ENCODE data around the gene EHD4.

EHD4 gene

DNA sequence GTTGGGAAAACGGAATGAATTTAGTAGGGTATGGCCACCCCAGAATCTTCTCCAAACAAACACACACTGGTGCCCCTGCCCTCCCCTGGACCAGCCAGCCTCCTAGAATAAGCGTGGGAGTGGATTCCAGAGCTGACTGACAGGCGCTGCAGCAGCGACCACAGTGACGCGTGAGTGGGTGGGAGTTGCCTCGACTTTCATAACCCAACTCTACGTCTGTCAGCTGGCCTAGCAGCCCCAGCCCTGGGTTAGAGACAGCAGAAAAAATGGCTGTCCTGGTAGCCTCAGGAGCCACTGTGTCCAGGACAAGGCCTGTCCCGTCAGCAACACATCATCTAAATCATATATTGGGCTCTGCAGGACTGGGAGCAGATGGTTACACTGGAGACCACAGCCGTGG lies 123.7 kb downstream of the EHD4 start:
- DNase-seq (ENCODE audit: low read depth), result no peak
- TF ChIP-seq, protein P1, sequence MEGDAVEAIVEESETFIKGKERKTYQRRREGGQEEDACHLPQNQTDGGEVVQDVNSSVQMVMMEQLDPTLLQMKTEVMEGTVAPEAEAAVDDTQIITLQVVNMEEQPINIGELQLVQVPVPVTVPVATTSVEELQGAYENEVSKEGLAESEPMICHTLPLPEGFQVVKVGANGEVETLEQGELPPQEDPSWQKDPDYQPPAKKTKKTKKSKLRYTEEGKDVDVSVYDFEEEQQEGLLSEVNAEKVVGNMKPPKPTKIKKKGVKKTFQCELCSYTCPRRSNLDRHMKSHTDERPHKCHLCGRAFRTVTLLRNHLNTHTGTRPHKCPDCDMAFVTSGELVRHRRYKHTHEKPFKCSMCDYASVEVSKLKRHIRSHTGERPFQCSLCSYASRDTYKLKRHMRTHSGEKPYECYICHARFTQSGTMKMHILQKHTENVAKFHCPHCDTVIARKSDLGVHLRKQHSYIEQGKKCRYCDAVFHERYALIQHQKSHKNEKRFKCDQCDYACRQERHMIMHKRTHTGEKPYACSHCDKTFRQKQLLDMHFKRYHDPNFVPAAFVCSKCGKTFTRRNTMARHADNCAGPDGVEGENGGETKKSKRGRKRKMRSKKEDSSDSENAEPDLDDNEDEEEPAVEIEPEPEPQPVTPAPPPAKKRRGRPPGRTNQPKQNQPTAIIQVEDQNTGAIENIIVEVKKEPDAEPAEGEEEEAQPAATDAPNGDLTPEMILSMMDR (IDR thresholded peaks at IDR 0.05; ENCODE audit: insufficient read depth, low read depth, low read length, missing control alignments), result no peak
- no peak overlapping the region for H3K4me3 ChIP-seq (ENCODE audit: low read length)

- TF ChIP-seq, protein P1 (IDR thresholded peaks at IDR 0.05; ENCODE audit: insufficient read depth, low read depth, low read length, missing control alignments), result no peak
- DNase-seq (ENCODE audit: low read depth), result no peak
- no peak overlapping the region for H3K4me3 ChIP-seq (ENCODE audit: low read length)
Observed at GRCh38 chr15:41847981-41848380, 124.4 kb downstream of the EHD4 start.

DNA sequence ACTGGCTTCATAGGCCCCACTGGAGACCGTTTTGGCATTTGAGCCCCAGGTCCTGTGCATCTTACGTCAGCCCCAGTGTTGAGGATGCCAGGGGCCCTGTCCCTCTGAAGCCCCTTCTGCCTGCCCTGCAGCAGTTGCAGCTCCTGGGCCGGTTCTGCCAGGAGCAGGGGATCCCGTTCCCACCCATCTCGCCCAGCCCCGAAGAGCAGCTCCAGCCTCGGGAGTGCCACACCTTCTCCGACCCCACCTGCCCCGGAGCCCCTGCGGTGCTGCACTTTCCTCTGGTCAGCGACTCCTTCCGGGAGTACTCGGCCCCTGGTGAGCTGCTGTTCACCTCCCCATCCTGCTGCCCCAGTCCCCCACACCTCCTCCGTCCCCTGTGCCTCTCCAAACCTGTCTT lies 125.2 kb downstream of the EHD4 start:
- TF ChIP-seq, protein P1 (IDR thresholded peaks at IDR 0.05; ENCODE audit: insufficient read depth, low read depth, low read length, missing control alignments), result no peak
- DNase-seq (ENCODE audit: low read depth), result no peak
- no peak overlapping the region for H3K4me3 ChIP-seq (ENCODE audit: low read length)
